ENCODE measurements around the gene WDFY1.

WDFY1 gene

GRCh38 chr2:223979730-223980396, 34.7 kb upstream of the WDFY1 start:
- no peaks in the 10 kb centered on the region for H3K27me3 ChIP-seq (ENCODE audit: control insufficient read depth, insufficient read depth, low read length, poor library complexity, severe bottlenecking)
- no peaks in the 10 kb centered on the region for H3K4me1 ChIP-seq (ENCODE audit: control insufficient read depth, insufficient read depth, low read length)
- no peak overlapping the region for H3K4me3 ChIP-seq (ENCODE audit: insufficient read depth, low read depth, low read length)
- H3K27ac ChIP-seq (ENCODE audit: insufficient read depth, low read depth, low read length, poor library complexity, severe bottlenecking): no peak overlapping the region
- 94 to 98% methylated on average over 2 of the region's 2 CpGs for WGBS, 2 experiments
- peaks cover 2% of the 10 kb centered on the region for H3K9me3 ChIP-seq (ENCODE audit: control insufficient read depth, low read length)
- peaks cover 3% of the 10 kb centered on the region for H3K36me3 ChIP-seq (ENCODE audit: control insufficient read depth, insufficient read depth, low read length)

- WGBS, 2 experiments: 84 to 93% methylated on average over 4 of the region's 4 CpGs
- H3K36me3 ChIP-seq (ENCODE audit: control insufficient read depth, insufficient read depth, low read length): no peaks in the 10 kb centered on the region
- H3K27ac ChIP-seq (ENCODE audit: insufficient read depth, low read depth, low read length, poor library complexity, severe bottlenecking): no peak overlapping the region
- no peaks in the 10 kb centered on the region for H3K4me1 ChIP-seq (ENCODE audit: control insufficient read depth, insufficient read depth, low read length)
- peaks cover 2% of the 10 kb centered on the region for H3K9me3 ChIP-seq (ENCODE audit: control insufficient read depth, low read length)
- no peak overlapping the region for H3K4me3 ChIP-seq (ENCODE audit: insufficient read depth, low read depth, low read length)
- H3K27me3 ChIP-seq (ENCODE audit: control insufficient read depth, insufficient read depth, low read length, poor library complexity, severe bottlenecking): no peaks in the 10 kb centered on the region
Observed at GRCh38 chr2:223978451-223978850, 33.3 kb upstream of the WDFY1 start.

- H3K4me1 ChIP-seq (ENCODE audit: control insufficient read depth, insufficient read depth, low read length): no peaks in the 10 kb centered on the region
- H3K36me3 ChIP-seq (ENCODE audit: control insufficient read depth, insufficient read depth, low read length): no peaks in the 10 kb centered on the region
- no peaks in the 10 kb centered on the region for H3K27me3 ChIP-seq (ENCODE audit: control insufficient read depth, insufficient read depth, low read length, poor library complexity, severe bottlenecking)
- peaks cover 2% of the 10 kb centered on the region for H3K9me3 ChIP-seq (ENCODE audit: control insufficient read depth, low read length)
- WGBS, 2 experiments: 76 to 83% methylated on average over 2 to 3 of the region's 3 CpGs
- H3K27ac ChIP-seq (ENCODE audit: insufficient read depth, low read depth, low read length, poor library complexity, severe bottlenecking): no peak overlapping the region
- no peak overlapping the region for H3K4me3 ChIP-seq (ENCODE audit: insufficient read depth, low read depth, low read length)
Observed at GRCh38 chr2:223976635-223977226, 31.6 kb upstream of the WDFY1 start.

GRCh38 chr2:223973606-223974005, 28.5 kb upstream of the WDFY1 start:
- H3K9me3 ChIP-seq (ENCODE audit: control insufficient read depth, low read length): no peaks in the 10 kb centered on the region
- no peaks in the 10 kb centered on the region for H3K4me1 ChIP-seq (ENCODE audit: control insufficient read depth, insufficient read depth, low read length)
- H3K36me3 ChIP-seq (ENCODE audit: control insufficient read depth, insufficient read depth, low read length): no peaks in the 10 kb centered on the region
- H3K27ac ChIP-seq (ENCODE audit: insufficient read depth, low read depth, low read length, poor library complexity, severe bottlenecking): no peak overlapping the region
- H3K4me3 ChIP-seq (ENCODE audit: insufficient read depth, low read depth, low read length): no peak overlapping the region
- no peaks in the 10 kb centered on the region for H3K27me3 ChIP-seq (ENCODE audit: control insufficient read depth, insufficient read depth, low read length, poor library complexity, severe bottlenecking)
- 92 to 94% methylated on average over 3 of the region's 3 CpGs for WGBS, 2 experiments

- Histone ChIP-seq H3K4me3 (ENCODE audit: insufficient read depth, low read depth, low read length) (no peak overlapping the region), H3K27ac (ENCODE audit: insufficient read depth, low read depth, low read length, poor library complexity, severe bottlenecking) (no peak overlapping the region), H3K9me3 (ENCODE audit: control insufficient read depth, low read length) (no peaks in the 10 kb centered on the region), H3K36me3 (ENCODE audit: control insufficient read depth, insufficient read depth, low read length) (no peaks in the 10 kb centered on the region), H3K4me1 (ENCODE audit: control insufficient read depth, insufficient read depth, low read length) (no peaks in the 10 kb centered on the region), H3K27me3 (ENCODE audit: control insufficient read depth, insufficient read depth, low read length, poor library complexity, severe bottlenecking) (no peaks in the 10 kb centered on the region)
- WGBS, 2 experiments: 88 to 93% methylated on average over 7 of the region's 7 CpGs
Observed at GRCh38 chr2:223972656-223973102, 27.5 kb upstream of the WDFY1 start.

GRCh38 chr2:223971731-223972130, 26.6 kb upstream of the WDFY1 start:
- Histone ChIP-seq H3K27me3 (ENCODE audit: control insufficient read depth, insufficient read depth, low read length, poor library complexity, severe bottlenecking) (no peaks in the 10 kb centered on the region), H3K27ac (ENCODE audit: insufficient read depth, low read depth, low read length, poor library complexity, severe bottlenecking) (no peak overlapping the region), H3K4me1 (ENCODE audit: control insufficient read depth, insufficient read depth, low read length) (no peaks in the 10 kb centered on the region), H3K36me3 (ENCODE audit: control insufficient read depth, insufficient read depth, low read length) (peaks cover 7% of the 10 kb centered on the region), H3K4me3 (ENCODE audit: insufficient read depth, low read depth, low read length) (no peak overlapping the region), H3K9me3 (ENCODE audit: control insufficient read depth, low read length) (no peaks in the 10 kb centered on the region)
- 90 to 97% methylated on average over 4 of the region's 5 CpGs for WGBS, 2 experiments

- 74 to 78% methylated on average over 7 to 8 of the region's 8 CpGs for WGBS, 2 experiments
- Histone ChIP-seq H3K27ac (ENCODE audit: insufficient read depth, low read depth, low read length, poor library complexity, severe bottlenecking) (no peak overlapping the region), H3K27me3 (ENCODE audit: control insufficient read depth, insufficient read depth, low read length, poor library complexity, severe bottlenecking) (no peaks in the 10 kb centered on the region), H3K9me3 (ENCODE audit: control insufficient read depth, low read length) (no peaks in the 10 kb centered on the region), H3K4me3 (ENCODE audit: insufficient read depth, low read depth, low read length) (no peak overlapping the region), H3K36me3 (ENCODE audit: control insufficient read depth, insufficient read depth, low read length) (peaks cover 16% of the 10 kb centered on the region), H3K4me1 (ENCODE audit: control insufficient read depth, insufficient read depth, low read length) (no peaks in the 10 kb centered on the region)
Observed at GRCh38 chr2:223970343-223971128, 25.4 kb upstream of the WDFY1 start.

GRCh38 chr2:223969856-223970255, 24.7 kb upstream of the WDFY1 start:
- no peak overlapping the region for H3K4me3 ChIP-seq (ENCODE audit: insufficient read depth, low read depth, low read length)
- H3K4me1 ChIP-seq (ENCODE audit: control insufficient read depth, insufficient read depth, low read length): no peaks in the 10 kb centered on the region
- 87 to 89% methylated on average over 1 of the region's 1 CpG for WGBS, 2 experiments
- peaks cover 16% of the 10 kb centered on the region for H3K36me3 ChIP-seq (ENCODE audit: control insufficient read depth, insufficient read depth, low read length)
- no peak overlapping the region for H3K27ac ChIP-seq (ENCODE audit: insufficient read depth, low read depth, low read length, poor library complexity, severe bottlenecking)
- no peaks in the 10 kb centered on the region for H3K9me3 ChIP-seq (ENCODE audit: control insufficient read depth, low read length)
- H3K27me3 ChIP-seq (ENCODE audit: control insufficient read depth, insufficient read depth, low read length, poor library complexity, severe bottlenecking): no peaks in the 10 kb centered on the region

GRCh38 chr2:223969315-223969714, 24.2 kb upstream of the WDFY1 start:
- Histone ChIP-seq H3K36me3 (ENCODE audit: control insufficient read depth, insufficient read depth, low read length) (peaks cover 16% of the 10 kb centered on the region), H3K27ac (ENCODE audit: insufficient read depth, low read depth, low read length, poor library complexity, severe bottlenecking) (no peak overlapping the region), H3K4me1 (ENCODE audit: control insufficient read depth, insufficient read depth, low read length) (no peaks in the 10 kb centered on the region), H3K4me3 (ENCODE audit: insufficient read depth, low read depth, low read length) (no peak overlapping the region), H3K9me3 (ENCODE audit: control insufficient read depth, low read length) (no peaks in the 10 kb centered on the region), H3K27me3 (ENCODE audit: control insufficient read depth, insufficient read depth, low read length, poor library complexity, severe bottlenecking) (no peaks in the 10 kb centered on the region)
- 13% methylated on average over 1 of the region's 3 CpGs; no CpG with 5 or more reads in 1 of the 2 experiments for WGBS, 2 experiments

GRCh38 chr2:223967981-223968380, 22.8 kb upstream of the WDFY1 start:
- WGBS, 2 experiments: 90 to 100% methylated on average over 1 to 2 of the region's 2 CpGs
- Histone ChIP-seq H3K9me3 (ENCODE audit: control insufficient read depth, low read length) (no peaks in the 10 kb centered on the region), H3K4me1 (ENCODE audit: control insufficient read depth, insufficient read depth, low read length) (no peaks in the 10 kb centered on the region), H3K27ac (ENCODE audit: insufficient read depth, low read depth, low read length, poor library complexity, severe bottlenecking) (no peak overlapping the region), H3K27me3 (ENCODE audit: control insufficient read depth, insufficient read depth, low read length, poor library complexity, severe bottlenecking) (no peaks in the 10 kb centered on the region), H3K4me3 (ENCODE audit: insufficient read depth, low read depth, low read length) (no peak overlapping the region), H3K36me3 (ENCODE audit: control insufficient read depth, insufficient read depth, low read length) (peaks cover 21% of the 10 kb centered on the region)

All from ectodermal cell (in vitro differentiated cells).